Immature natural killer cell (primary cell): ENCODE results near the gene ELMO1. TPM values are rescaled to one million over a fixed set of nuclear protein-coding genes. Genes with fewer than 3 reads are reported as not detected.

Experiments used
- DNase-seq, 3 donors: peaks; one replicate each; pipeline ENCODE4 v3.0.0; 2022; ENCODE audit warnings: mixed read lengths in 1 of 3
- H3K27ac Mint-ChIP-seq, 6 donors: one replicate each; pipeline ENCODE4 v1.8.0; 2020; ENCODE audit warnings: mixed read lengths in 6 of 6, mild to moderate bottlenecking in 5 of 6, inconsistent platforms in 4 of 6, moderate library complexity in 3 of 6
- H3K27me3 Mint-ChIP-seq, 3 donors: one replicate each; pipeline ENCODE4 v1.8.0; 2020 to 2021; ENCODE audit warnings: low read depth in 3 of 3, mild to moderate bottlenecking in 3 of 3, mixed read lengths in 3 of 3, moderate library complexity in 3 of 3, inconsistent platforms in 1 of 3
- H3K36me3 Mint-ChIP-seq, 3 donors: one replicate each; pipeline ENCODE4 v1.8.0; 2020; ENCODE audit warnings: mixed read lengths in 3 of 3, inconsistent platforms in 2 of 3, mild to moderate bottlenecking in 2 of 3
- H3K4me1 Mint-ChIP-seq, 2 donors: one replicate each; pipeline ENCODE4 v1.8.0; 2020; ENCODE audit warnings: inconsistent platforms in 2 of 2, mild to moderate bottlenecking in 2 of 2, mixed read lengths in 2 of 2, moderate library complexity in 1 of 2
- H3K4me3 Mint-ChIP-seq, 5 donors: one replicate each; pipeline ENCODE4 v1.8.0; 2020; ENCODE audit warnings: mild to moderate bottlenecking in 5 of 5, mixed read lengths in 5 of 5, inconsistent platforms in 3 of 5, moderate library complexity in 3 of 5
- H3K9me3 Mint-ChIP-seq, 6 donors: one replicate each; pipeline ENCODE4 v1.8.0; 2020; ENCODE audit warnings: mild to moderate bottlenecking in 6 of 6, mixed read lengths in 6 of 6, inconsistent platforms in 4 of 6, moderate library complexity in 3 of 6
- polyA plus RNA-seq, 3 donors: library from polyadenylated mRNA; unstranded; fragments of 300-500 nt; fragmentation: Illumina TruSeq; gene quantifications; one replicate each; pipeline ENCODE4 v1.2.3, GENCODE V29; 2021

The ELMO1 gene, protein sequence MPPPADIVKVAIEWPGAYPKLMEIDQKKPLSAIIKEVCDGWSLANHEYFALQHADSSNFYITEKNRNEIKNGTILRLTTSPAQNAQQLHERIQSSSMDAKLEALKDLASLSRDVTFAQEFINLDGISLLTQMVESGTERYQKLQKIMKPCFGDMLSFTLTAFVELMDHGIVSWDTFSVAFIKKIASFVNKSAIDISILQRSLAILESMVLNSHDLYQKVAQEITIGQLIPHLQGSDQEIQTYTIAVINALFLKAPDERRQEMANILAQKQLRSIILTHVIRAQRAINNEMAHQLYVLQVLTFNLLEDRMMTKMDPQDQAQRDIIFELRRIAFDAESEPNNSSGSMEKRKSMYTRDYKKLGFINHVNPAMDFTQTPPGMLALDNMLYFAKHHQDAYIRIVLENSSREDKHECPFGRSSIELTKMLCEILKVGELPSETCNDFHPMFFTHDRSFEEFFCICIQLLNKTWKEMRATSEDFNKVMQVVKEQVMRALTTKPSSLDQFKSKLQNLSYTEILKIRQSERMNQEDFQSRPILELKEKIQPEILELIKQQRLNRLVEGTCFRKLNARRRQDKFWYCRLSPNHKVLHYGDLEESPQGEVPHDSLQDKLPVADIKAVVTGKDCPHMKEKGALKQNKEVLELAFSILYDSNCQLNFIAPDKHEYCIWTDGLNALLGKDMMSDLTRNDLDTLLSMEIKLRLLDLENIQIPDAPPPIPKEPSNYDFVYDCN
- 10 to 100 TPM; 31.9 to 65.9 (median 53.1) TPM for polyA plus RNA-seq

DNA sequence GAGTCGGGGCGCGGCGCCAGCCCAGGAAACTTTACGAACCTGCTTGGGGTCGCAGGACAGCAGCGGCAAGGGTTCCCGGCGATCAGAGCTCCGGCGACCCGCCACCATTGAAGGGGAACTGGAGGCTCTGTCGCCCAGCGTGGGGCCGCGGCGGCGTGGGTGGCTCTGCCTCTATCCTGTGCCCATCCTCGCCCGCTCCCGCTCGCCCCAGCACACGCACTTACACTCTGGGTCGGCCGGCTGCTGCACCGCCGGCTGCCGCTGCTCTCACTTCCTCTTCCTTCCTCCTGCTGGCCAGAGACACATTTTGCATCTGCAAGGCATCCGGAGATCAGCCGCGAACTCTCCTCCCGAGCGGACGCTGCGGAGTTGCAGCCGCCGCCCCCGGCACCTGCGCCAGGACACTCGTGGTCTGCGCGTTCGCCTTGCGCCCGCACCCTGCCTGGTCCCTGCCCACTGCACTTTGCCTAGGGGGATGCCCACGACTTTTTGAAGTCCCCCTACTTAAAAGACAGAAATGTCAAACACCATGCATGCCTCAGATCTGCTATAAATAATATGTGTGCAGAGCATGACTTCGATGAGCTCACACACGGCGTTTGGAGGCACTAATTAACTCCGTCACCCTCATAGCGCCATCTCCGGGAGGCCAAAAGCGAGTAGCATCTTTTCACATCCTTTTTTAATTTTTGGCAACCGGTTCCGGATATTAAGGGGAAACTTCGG lies at the start of gene ELMO1:
TSS of gene ELMO1 (minus strand) at position 229 of the 726 bp plus-strand sequence. CDS start 106,174 bp downstream, outside the sequence.
- peaks cover 0 to 2% (median under 1%) of the 10 kb centered on the region in 6 donors for H3K9me3 Mint-ChIP-seq

GRCh38 chr7:37497576-37497975 lies 48.9 kb upstream of the ELMO1 start:
- no peaks in the 10 kb centered on the region for H3K9me3 Mint-ChIP-seq
- DNase-seq: no peak
- H3K36me3 Mint-ChIP-seq: no peaks in the 10 kb centered on the region
- no peak overlapping the region for H3K27ac Mint-ChIP-seq
- no peak overlapping the region for H3K4me3 Mint-ChIP-seq
- H3K27me3 Mint-ChIP-seq: no peaks in the 10 kb centered on the region
- no peaks in the 10 kb centered on the region for H3K4me1 Mint-ChIP-seq

More for the DNA sequence above, at the start of gene ELMO1:
- Mint-ChIP-seq H3K27me3 (peaks cover 20 to 28% (median 26%) of the 10 kb centered on the region in 3 donors), H3K36me3 (peaks cover 0 to 11% (median 4%) of the 10 kb centered on the region in 3 donors), H3K4me1 (peaks cover 62 to 73% of the 10 kb centered on the region in 2 donors), H3K27ac (peak within 1 kb of the TSS; percentile 92 to 99 (median 98)), H3K4me3 (peak within 1 kb of the TSS; percentile 94 to 99 (median 98))
- DNase-seq: peak; percentile 80 to 83 (median 82)

DNA sequence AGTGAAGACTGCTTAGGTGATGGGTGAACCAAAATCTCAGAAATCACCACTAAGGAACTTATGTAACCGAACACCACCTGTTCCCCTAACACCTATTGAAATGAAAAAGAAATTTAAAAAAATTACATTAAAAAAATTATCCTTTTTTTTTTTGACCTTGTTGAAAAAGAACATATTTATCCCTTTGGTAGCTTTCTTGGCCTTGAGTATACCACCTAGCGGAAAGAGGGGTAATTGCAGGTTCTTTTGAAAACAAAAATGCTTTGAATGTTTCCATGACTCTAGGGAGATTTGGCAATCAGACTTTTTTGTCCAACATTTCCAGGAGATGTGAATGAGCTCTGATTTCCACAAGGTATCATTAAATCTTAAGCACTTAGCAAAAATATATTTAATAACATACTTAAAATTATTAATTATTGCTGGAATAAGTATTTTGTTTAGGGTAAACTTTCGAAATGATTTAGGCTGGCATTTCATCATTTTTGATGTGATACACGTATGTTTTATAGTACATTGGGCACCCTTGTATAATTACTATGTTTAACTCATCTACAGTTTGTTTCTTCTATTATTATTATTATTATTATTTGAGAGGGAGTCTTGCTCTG lies 47.0 kb upstream of the ELMO1 start:
- no peak overlapping the region for H3K4me3 Mint-ChIP-seq
- peak; percentile 32 to 39 (median 34) for DNase-seq
- no peaks in the 10 kb centered on the region for H3K4me1 Mint-ChIP-seq
- no peaks in the 10 kb centered on the region for H3K36me3 Mint-ChIP-seq
- no peak overlapping the region for H3K27ac Mint-ChIP-seq
- H3K27me3 Mint-ChIP-seq: no peaks in the 10 kb centered on the region
- H3K9me3 Mint-ChIP-seq: no peaks in the 10 kb centered on the region

GRCh38 chr7:37494926-37495325 lies 46.3 kb upstream of the ELMO1 start:
- Mint-ChIP-seq H3K4me1 (no peaks in the 10 kb centered on the region), H3K9me3 (no peaks in the 10 kb centered on the region), H3K36me3 (no peaks in the 10 kb centered on the region), H3K27ac (no peak overlapping the region), H3K4me3 (no peak overlapping the region), H3K27me3 (no peaks in the 10 kb centered on the region)
- no peak for DNase-seq

DNA sequence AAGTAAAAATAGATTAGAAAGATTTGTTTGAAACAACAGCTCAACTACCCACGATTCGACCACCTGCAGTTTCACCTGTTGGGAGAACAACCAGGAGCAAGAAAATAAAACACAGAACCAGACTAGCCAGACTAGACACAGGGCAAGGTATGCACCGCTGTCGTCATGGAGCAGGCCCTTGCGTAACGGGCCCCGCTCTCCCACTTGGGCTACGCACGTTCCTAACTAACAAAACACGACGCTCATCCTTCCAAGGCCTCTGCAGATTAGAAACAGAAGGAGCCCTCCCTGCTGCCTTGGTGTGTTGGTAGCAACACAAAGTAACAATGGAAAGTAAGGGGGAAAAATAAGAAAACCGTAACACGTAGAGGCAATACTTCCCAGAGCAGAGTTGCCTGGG lies 45.1 kb upstream of the ELMO1 start:
- Mint-ChIP-seq H3K36me3 (no peaks in the 10 kb centered on the region), H3K27me3 (peaks cover 0 to 1% (median 0%) of the 10 kb centered on the region in 3 donors), H3K4me1 (no peaks in the 10 kb centered on the region), H3K4me3 (no peak overlapping the region), H3K27ac (no peak overlapping the region), H3K9me3 (no peaks in the 10 kb centered on the region)
- no peak for DNase-seq

GRCh38 chr7:37493123-37493522 lies 44.5 kb upstream of the ELMO1 start:
- H3K27ac Mint-ChIP-seq: no peak overlapping the region
- peaks cover 0 to 1% (median 0%) of the 10 kb centered on the region in 3 donors for H3K27me3 Mint-ChIP-seq
- DNase-seq: no peak
- H3K36me3 Mint-ChIP-seq: no peaks in the 10 kb centered on the region
- peaks cover 0 to 5% (median 4%) of the 10 kb centered on the region in 6 donors for H3K9me3 Mint-ChIP-seq
- no peak overlapping the region for H3K4me3 Mint-ChIP-seq
- H3K4me1 Mint-ChIP-seq: no peaks in the 10 kb centered on the region

GRCh38 chr7:37491919-37492694 lies 43.4 kb upstream of the ELMO1 start:
- Mint-ChIP-seq H3K27ac (no peak overlapping the region), H3K27me3 (peaks cover 0 to 4% (median 2%) of the 10 kb centered on the region in 3 donors)
- no peak for DNase-seq

GRCh38 chr7:37489703-37490102 lies 41.0 kb upstream of the ELMO1 start:
- peaks cover 0 to 11% (median 6%) of the 10 kb centered on the region in 6 donors for H3K9me3 Mint-ChIP-seq
- H3K36me3 Mint-ChIP-seq: no peaks in the 10 kb centered on the region
- no peak for DNase-seq
- H3K4me3 Mint-ChIP-seq: no peak overlapping the region
- peaks cover 0 to 9% (median 4%) of the 10 kb centered on the region in 3 donors for H3K27me3 Mint-ChIP-seq
- H3K4me1 Mint-ChIP-seq: no peaks in the 10 kb centered on the region
- H3K27ac Mint-ChIP-seq: no peak overlapping the region

More at GRCh38 chr7:37491919-37492694, 43.4 kb upstream of the ELMO1 start:
- no peaks in the 10 kb centered on the region for H3K4me1 Mint-ChIP-seq
- H3K4me3 Mint-ChIP-seq: no peak overlapping the region
- H3K9me3 Mint-ChIP-seq: peaks cover 0 to 11% (median 6%) of the 10 kb centered on the region in 6 donors
- H3K36me3 Mint-ChIP-seq: no peaks in the 10 kb centered on the region

DNA sequence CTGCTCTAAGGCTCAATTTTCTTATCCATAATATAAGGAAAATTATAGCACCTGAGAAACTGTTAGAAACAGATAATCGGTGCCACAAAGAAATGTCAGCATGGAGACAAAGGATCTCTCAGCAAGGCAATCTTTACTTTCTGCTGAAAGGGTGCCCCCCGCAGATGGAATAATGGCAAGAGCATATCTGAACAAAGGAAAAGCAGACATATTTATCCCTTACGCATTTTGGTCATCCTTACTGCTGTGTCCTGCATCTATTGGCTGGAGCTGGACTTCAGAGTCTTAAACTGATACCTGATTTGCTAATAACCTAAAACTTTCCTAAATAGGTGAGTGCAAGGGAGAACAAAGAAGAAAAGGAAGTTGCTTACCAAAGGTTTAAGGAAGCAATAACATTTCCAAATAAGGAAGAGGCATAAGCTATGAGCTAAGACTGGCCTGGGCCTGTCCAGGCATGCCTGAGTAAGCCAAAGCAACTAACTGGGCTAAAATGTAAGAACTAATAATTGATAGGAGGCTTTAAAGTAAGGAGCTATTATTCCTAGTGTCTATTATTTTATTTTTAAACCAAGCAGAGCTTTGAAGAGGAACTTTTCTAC lies 39.6 kb upstream of the ELMO1 start:
- H3K9me3 Mint-ChIP-seq: peaks cover 0 to 11% (median 6%) of the 10 kb centered on the region in 6 donors
- H3K36me3 Mint-ChIP-seq: no peaks in the 10 kb centered on the region
- DNase-seq: no peak
- no peak overlapping the region for H3K4me3 Mint-ChIP-seq
- H3K27ac Mint-ChIP-seq: no peak overlapping the region
- H3K4me1 Mint-ChIP-seq: no peaks in the 10 kb centered on the region
- H3K27me3 Mint-ChIP-seq: peaks cover 0 to 9% (median 4%) of the 10 kb centered on the region in 3 donors

DNA sequence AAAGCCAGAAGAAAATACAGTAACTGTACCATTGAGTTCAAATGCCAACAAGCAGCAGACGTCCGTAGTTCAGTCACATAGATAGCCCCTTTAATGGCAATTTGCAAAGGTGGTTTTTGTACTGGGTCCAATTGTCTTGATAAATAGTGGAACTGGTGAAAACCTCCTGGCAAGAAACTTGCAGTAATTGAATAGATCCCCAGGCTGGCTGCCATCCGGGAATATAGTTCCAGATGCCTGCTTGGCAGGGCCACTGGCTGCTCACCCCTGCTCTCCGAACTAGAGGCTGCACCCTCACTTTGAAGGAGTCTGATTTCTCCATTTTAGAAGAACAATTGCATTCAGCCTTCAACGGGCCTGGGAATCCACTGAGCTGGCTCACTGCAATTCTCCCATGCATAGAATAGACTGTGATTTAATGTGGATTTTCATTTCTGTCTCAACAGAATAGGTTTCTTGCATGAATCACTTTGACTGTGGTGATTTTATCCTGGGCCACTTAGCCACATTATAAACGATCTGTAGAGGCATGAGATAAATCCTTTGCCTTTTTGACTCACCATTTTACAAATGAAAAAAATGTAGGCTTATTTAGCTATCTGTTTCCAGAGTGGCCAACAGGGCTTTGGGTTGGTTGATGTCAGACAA lies 35.9 kb upstream of the ELMO1 start:
- Mint-ChIP-seq H3K27me3 (peaks cover 3 to 9% (median 8%) of the 10 kb centered on the region in 3 donors), H3K27ac (no peak overlapping the region)
- no peak for DNase-seq

DNA sequence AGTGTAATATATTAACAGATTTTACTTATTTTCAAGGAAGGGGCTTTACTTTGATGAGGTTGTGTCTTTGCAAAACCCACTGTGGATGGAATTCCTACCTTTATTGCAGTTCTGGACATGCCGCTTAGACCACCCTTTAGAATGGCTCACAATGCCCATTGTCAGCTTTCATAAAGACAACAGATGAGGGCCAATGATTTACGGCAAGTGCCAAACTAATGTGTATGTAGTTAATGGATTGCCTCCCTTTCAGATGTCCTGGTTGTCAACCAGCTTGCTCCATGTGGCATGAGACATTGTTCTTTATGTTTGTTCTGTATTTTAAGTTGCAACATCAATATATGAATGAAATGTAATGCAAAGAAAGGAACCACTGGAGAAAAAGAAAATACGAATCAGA lies 35.0 kb upstream of the ELMO1 start:
- no peak overlapping the region for H3K4me3 Mint-ChIP-seq
- H3K9me3 Mint-ChIP-seq: peaks cover 0 to 11% (median 6%) of the 10 kb centered on the region in 6 donors
- no peak for DNase-seq
- H3K36me3 Mint-ChIP-seq: peaks cover 0 to 4% (median 0%) of the 10 kb centered on the region in 3 donors
- no peaks in the 10 kb centered on the region for H3K4me1 Mint-ChIP-seq
- peaks cover 3 to 9% (median 9%) of the 10 kb centered on the region in 3 donors for H3K27me3 Mint-ChIP-seq
- H3K27ac Mint-ChIP-seq: no peak overlapping the region

More for the DNA sequence above, 35.9 kb upstream of the ELMO1 start:
- Mint-ChIP-seq H3K9me3 (peaks cover 0 to 11% (median 6%) of the 10 kb centered on the region in 6 donors), H3K4me1 (no peaks in the 10 kb centered on the region), H3K36me3 (peaks cover 0 to 4% (median 0%) of the 10 kb centered on the region in 3 donors), H3K4me3 (no peak overlapping the region)

GRCh38 chr7:37482953-37483352 lies 34.3 kb upstream of the ELMO1 start:
- Mint-ChIP-seq H3K4me3 (no peak overlapping the region), H3K36me3 (peaks cover 0 to 4% (median 0%) of the 10 kb centered on the region in 3 donors), H3K27me3 (peaks cover 3 to 9% (median 9%) of the 10 kb centered on the region in 3 donors), H3K9me3 (peaks cover 0 to 5% (median 1%) of the 10 kb centered on the region in 6 donors), H3K4me1 (no peaks in the 10 kb centered on the region), H3K27ac (no peak overlapping the region)
- DNase-seq: no peak
